GM19395 (cell line): ENCODE measurements around the gene MBTD1.

Experiments
- ATAC-seq: cut with Tn5 transposase; IDR thresholded peaks from one replicate; pipeline ENCODE4 v1.9.1; 2021; ENCODE audit warnings: mild to moderate bottlenecking, moderate library complexity; ENCODE audit not compliant: unreplicated experiment

MBTD1 gene

DNA sequence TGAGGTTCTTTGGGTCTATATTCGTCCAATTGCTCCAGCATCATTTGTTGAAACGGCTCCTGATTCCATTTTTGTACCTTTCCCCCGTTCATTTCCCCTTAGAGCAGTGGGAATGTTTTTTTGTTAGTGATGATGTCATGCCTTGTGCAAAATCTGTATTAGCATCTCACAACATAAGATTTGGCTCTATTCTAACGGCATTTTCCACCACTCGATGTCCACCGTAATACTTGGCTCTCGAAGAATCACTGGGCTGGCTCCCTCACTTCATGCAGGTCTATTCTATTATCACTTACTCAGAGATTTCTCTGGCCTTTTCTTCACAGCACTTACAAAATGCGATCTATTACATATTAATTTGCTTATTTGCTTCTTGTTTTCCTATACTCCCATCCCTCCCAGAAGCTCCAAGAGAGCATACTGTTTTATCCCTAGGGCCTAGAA, 107.1 kb downstream of the MBTD1 start:
- ATAC-seq = no peak

DNA sequence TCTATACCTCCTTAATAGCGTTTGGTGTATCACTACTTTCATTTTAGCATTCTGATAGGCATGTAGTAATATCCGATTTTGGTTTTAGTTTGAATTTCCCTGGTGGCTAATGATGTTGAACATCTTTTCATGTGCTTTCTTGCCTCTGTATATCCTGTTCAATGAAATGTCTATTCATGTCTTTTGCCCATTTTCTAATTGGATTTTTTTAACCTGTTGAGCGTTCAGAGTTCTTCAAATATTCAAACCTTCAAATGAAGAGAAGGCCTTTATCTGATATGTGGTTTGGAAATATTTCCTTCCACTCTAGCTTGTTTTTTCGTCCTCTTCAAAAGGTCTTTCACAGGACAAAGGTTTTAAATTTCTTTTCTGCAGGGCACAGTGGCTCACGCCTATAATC, 108.9 kb downstream of the MBTD1 start:
- ATAC-seq = no peak

DNA sequence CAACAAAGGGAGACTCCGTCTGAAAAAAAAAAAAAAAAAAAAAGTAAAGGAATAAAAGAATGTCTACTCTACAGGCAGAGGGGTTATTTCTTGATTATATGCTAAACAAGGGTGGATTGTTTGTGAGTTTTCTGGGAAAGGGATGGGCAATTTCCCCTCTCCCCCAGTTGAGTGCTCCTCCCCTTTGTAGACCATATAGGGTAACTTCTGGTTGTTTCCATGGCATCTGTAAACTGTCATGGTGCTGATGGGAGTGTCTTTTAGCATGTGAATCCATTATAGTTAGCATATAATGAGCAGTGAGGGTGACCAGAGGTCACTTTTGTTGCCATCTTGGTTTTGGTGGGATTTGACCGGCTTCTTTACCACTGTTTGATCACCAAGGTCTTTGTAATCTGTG, 110.7 kb downstream of the MBTD1 start:
- ATAC-seq = no peak

DNA sequence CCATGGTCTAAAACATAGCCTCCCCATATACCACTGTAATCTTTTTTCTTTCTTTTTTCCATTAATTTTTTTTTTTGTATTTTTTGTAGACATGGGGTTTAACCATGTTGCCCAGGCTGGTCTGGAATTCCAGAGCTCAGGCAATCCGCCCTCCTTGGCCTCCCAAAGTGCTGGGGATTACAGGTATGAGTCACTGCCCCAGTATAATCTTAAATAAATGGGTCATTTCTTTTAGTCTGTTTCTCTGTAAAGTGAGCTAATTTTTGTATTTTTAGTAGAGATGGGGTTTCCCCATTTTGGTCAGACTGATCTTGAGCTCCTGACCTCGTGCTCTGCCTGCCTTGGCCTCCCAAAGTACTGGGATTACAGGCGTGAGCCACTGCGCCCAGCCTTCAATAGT, 112.2 kb downstream of the MBTD1 start:
- ATAC-seq = no peak

DNA sequence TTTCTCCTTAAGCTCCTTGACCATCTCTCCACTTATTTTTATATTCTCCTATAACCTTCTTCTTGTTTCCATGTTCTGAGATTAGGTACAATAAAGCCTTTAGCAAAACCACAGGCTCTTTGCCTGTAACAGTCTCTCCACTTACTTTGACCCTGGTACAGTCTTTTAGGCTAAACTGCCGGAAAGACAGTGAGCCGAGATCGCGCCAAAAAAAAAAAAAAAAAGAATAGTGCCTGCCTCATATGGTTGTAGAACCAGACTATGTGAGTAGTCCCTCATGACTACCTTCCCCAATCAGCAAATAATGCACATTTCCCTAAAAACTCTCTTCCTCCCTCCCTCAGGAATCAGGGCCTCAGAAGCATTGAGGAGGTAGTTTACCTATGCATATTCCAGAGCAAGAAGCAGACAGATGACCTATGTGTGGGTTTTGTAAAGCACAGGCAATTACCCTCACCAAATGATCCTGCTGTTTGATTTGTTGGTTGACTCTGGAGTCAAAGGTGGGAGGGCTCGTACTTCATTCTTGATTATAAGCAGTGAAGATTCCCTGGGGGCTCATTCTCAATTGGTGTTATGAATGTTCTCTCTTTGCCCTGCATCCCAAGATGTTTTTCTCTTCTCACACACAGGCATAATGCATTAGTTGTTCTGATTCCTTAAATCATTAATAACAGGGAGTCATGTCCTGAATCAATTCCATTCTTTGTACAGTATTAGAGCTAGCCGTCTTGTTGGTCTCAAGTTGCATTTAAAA, 115.4 kb downstream of the MBTD1 start:
- no peak for ATAC-seq

DNA sequence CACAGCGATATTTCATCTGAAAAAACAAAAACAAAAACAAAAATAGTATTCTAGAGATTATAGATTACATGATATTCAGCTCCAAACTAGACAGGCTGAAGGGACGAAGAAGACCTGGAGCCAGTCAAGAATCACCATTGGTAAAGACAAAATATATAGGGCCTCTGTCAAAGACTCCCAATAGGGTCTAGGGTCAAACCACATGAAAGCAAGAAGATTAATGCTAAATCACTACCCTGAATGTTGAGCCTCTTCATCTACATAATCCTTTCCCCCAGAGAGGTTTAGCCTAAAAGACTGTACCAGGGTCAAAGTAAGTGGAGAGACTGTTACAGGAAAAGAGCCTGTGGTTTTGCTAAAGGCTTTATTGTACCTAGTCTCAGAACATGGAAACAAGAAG, 117.3 kb downstream of the MBTD1 start:
- ATAC-seq = no peak

DNA sequence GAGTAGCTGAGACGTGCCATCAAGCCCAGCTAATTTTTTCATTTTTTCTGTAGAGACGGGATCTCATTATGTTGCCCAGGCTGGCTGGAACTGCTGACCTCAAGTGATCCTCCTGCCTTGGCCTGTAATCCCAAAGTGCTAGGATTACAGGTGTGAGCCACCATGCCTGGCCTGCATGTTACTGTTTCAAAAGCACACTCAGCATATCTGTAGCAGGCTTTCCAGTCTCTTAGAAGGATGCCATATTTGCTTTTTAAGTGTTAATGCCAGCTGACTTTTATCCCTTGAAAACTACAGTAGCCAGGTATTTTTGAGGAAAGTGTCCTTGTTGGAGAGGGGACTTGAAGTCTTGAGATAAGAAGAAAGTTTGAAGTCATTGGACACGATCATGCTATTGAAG, 123.9 kb downstream of the MBTD1 start:
- no peak for ATAC-seq

DNA sequence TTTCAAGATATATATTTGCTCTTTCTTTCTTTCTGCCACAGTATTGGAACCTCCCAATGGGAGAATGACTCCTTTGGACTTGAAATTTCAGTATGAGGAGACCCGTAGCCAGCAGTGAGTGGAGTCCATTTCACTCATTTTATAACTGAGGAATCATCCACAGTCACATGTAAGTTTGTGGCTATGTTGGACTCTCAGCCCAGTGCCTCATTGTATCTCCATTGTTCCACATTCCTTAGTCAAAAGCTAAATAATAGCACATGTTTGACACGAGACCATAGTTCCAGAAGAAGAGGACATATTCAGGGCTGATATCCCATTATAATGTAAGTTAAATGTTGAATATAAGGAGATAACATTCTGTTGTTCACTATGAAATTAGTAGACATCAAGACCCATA, 126.5 kb downstream of the MBTD1 start:
- no peak for ATAC-seq

DNA sequence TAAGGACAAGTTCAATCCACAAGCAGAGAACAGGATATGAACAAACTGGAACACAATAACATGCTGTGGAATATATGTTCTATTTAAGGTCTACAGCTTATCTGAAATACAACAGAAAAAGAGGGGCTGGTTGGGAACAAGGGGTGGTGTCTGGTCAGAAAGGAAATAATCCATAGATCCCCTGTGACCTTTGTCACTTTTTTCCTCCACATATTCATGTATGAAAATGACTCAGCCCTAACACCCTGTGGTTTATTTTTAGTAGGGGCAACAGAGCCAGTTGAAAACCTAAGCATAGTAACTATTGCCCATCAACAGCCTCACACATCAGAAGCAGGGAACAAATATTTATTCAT, 126.9 kb downstream of the MBTD1 start:
- peak; percentile 57 for ATAC-seq

DNA sequence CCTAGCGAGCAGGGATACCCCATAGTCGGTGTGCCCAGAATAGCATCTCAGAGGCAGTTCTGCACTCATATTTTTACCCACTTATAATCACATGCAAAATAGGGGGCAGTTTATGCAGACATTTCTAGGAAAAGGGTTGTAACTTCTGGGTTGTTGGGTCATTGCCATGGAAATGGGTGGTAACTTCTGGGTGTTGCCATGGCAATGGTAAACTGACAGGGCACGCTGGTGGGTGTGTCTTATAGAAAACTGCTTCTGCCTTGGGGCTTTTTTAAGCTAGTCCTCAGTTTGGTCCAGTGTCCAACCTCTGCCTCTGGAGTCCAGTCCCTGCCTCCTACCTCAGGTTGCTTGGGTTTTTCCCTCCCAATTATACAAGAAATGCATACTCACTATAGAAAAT, 131.8 kb downstream of the MBTD1 start:
- no peak for ATAC-seq
